Right forelimb (tissue), 1 donor: ENCODE results near the gene PRLHR.
A peak's percentile ranks its signal among the peaks of the same experiment; 100 is the strongest.

Experiments used
- DNase-seq: peaks from one replicate; pipeline ENCODE4 v3.0.0-alpha.2; 2018

PRLHR gene

GRCh38 chr10:118586911-118587310 lies 8.5 kb downstream of the PRLHR start:
- DNase-seq, result no peak

- no peak for DNase-seq
Observed at GRCh38 chr10:118585794-118586193, 9.7 kb downstream of the PRLHR start.

- no peak for DNase-seq
Observed at GRCh38 chr10:118585234-118585633, 10.2 kb downstream of the PRLHR start.

GRCh38 chr10:118584181-118584954 lies 11.1 kb downstream of the PRLHR start:
- DNase-seq, result no peak

- DNase-seq, result no peak
Observed at GRCh38 chr10:118583611-118584010, 11.8 kb downstream of the PRLHR start.

GRCh38 chr10:118582511-118582910 lies 12.9 kb downstream of the PRLHR start:
- no peak for DNase-seq

- no peak for DNase-seq
Observed at GRCh38 chr10:118581340-118581739, 14.1 kb downstream of the PRLHR start.

GRCh38 chr10:118580702-118581101 lies 14.7 kb downstream of the PRLHR start:
- no peak for DNase-seq

- no peak for DNase-seq
Observed at GRCh38 chr10:118573512-118573911, 21.9 kb downstream of the PRLHR start.

- DNase-seq, result no peak
Observed at GRCh38 chr10:118572256-118573041, 23.0 kb downstream of the PRLHR start.

GRCh38 chr10:118571123-118571522 lies 24.3 kb downstream of the PRLHR start:
- peak; percentile 57 for DNase-seq

- DNase-seq, result no peak
Observed at GRCh38 chr10:118570591-118570990, 24.9 kb downstream of the PRLHR start.

- no peak for DNase-seq
Observed at GRCh38 chr10:118569882-118570252, 25.6 kb downstream of the PRLHR start.

GRCh38 chr10:118569241-118569881 lies 26.1 kb downstream of the PRLHR start:
- no peak for DNase-seq

GRCh38 chr10:118568327-118568848 lies 27.1 kb downstream of the PRLHR start:
- peak; percentile 72 for DNase-seq

- no peak for DNase-seq
Observed at GRCh38 chr10:118567701-118568248, 27.7 kb downstream of the PRLHR start.

GRCh38 chr10:118566911-118567310 lies 28.5 kb downstream of the PRLHR start:
- no peak for DNase-seq

- no peak for DNase-seq
Observed at GRCh38 chr10:118565301-118566075, 30.0 kb downstream of the PRLHR start.

- DNase-seq, result peak; percentile 61
Observed at GRCh38 chr10:118564652-118565051, 30.8 kb downstream of the PRLHR start.

GRCh38 chr10:118564114-118564513 lies 31.3 kb downstream of the PRLHR start:
- no peak for DNase-seq

- no peak for DNase-seq
Observed at GRCh38 chr10:118563373-118563890, 32.0 kb downstream of the PRLHR start.

- no peak for DNase-seq
Observed at GRCh38 chr10:118562851-118563250, 32.6 kb downstream of the PRLHR start.
